C4-2B (cell line): ENCODE data around the gene CDC42BPA.

ENCODE experiments used
- ZFX ChIP-seq: fragments of 450-650 bp; IDR thresholded peaks from 2 replicates; pipeline ENCODE4 v1.6.1; 2017
- TF ChIP-seq, protein P1 (sequence below): fragments of 450-650 bp; conservative IDR thresholded peaks from 2 replicates; pipeline ENCODE4 v1.5.1; 2017; ENCODE audit warnings: mild to moderate bottlenecking

GRCh38 chr1:226994586-226995364 lies 323.5 kb downstream of the CDC42BPA start:
- TF ChIP-seq, protein P1, sequence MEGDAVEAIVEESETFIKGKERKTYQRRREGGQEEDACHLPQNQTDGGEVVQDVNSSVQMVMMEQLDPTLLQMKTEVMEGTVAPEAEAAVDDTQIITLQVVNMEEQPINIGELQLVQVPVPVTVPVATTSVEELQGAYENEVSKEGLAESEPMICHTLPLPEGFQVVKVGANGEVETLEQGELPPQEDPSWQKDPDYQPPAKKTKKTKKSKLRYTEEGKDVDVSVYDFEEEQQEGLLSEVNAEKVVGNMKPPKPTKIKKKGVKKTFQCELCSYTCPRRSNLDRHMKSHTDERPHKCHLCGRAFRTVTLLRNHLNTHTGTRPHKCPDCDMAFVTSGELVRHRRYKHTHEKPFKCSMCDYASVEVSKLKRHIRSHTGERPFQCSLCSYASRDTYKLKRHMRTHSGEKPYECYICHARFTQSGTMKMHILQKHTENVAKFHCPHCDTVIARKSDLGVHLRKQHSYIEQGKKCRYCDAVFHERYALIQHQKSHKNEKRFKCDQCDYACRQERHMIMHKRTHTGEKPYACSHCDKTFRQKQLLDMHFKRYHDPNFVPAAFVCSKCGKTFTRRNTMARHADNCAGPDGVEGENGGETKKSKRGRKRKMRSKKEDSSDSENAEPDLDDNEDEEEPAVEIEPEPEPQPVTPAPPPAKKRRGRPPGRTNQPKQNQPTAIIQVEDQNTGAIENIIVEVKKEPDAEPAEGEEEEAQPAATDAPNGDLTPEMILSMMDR = no peak
- TF ChIP-seq ZFX = no peak
